Measurements from ENCODE around the gene SLC2A6. TPM values are rescaled to one million over a fixed set of nuclear protein-coding genes. Genes with fewer than 3 reads are reported as not detected.
A peak's percentile ranks its signal among the peaks of the same experiment; 100 is the strongest.

The SLC2A6 gene
- total RNA-seq = 1 to 10 TPM; 1.7 to 4.0 (median 3.6) TPM
- polyA plus RNA-seq = 3.7 TPM
- long read RNA-seq, donor 1, transcript SLC2A6-202 (10 exons, 2,528 nt) = major isoform, 6 of 29 reads
- long read RNA-seq, donor 1, partial matches to known transcripts = 12 of 29 reads
- long read RNA-seq, donor 1, other reads (novel, unspliced or antisense) = 9 of 29 reads
- long read RNA-seq, donor 2, partial matches to known transcripts = 2 of 9 reads
- long read RNA-seq, donor 2, other reads (novel, unspliced or antisense) = 2 of 9 reads
- long read RNA-seq, donor 3, transcript SLC2A6-202 (10 exons, 2,528 nt) = major isoform, 20 of 72 reads
- long read RNA-seq, donor 3, transcript SLC2A6-201 (9 exons, 2,301 nt) = minor isoform, 14 of 72 reads
- long read RNA-seq, donor 3, partial matches to known transcripts = 17 of 72 reads
- long read RNA-seq, donor 3, other reads (novel, unspliced or antisense) = 21 of 72 reads
- long read RNA-seq, donor 4, transcript SLC2A6-201 (9 exons, 2,301 nt) = major isoform, 5 of 9 reads
- long read RNA-seq, donor 4, partial matches to known transcripts = 2 of 9 reads
- long read RNA-seq, donor 4, other reads (novel, unspliced or antisense) = 2 of 9 reads

GRCh38 chr9:133478851-133479711 is at the start of gene SLC2A6:
Gene SLC2A6 (minus strand): TSS chr9:133479099. CDS start chr9:133479059, 40 bp downstream.
- peak; percentile 98 for ATAC-seq
- Histone ChIP-seq H3K4me3 (ENCODE audit: low read length) (peak within 1 kb of the TSS; percentile 53), H3K4me1 (ENCODE audit: control insufficient read depth, insufficient read depth, low read length) (no peaks in the 10 kb centered on the region), H3K9me3 (ENCODE audit: control insufficient read depth, low read length) (no peaks in the 10 kb centered on the region), H3K27me3 (ENCODE audit: control insufficient read depth, insufficient read depth) (no peaks in the 10 kb centered on the region), H3K27ac (ENCODE audit: low read length) (peak within 1 kb of the TSS; percentile 9)
- intact Hi-C loops (cut with DNase I) = no loop called here
- WGBS = under 1% methylated on average over 84 of the region's 84 CpGs
- DNase-seq = peak; percentile 92 to 96 (median 95)

GRCh38 chr9:133528001-133528875 is 49.3 kb upstream of the SLC2A6 start:
- no peak overlapping the region for H3K4me3 ChIP-seq (ENCODE audit: low read length)

GRCh38 chr9:133527444-133527920 is 48.6 kb upstream of the SLC2A6 start:
- no peaks in the 10 kb centered on the region for H3K27me3 ChIP-seq (ENCODE audit: control insufficient read depth, insufficient read depth)
- H3K4me1 ChIP-seq (ENCODE audit: control insufficient read depth, insufficient read depth, low read length) = peaks cover 6% of the 10 kb centered on the region
- DNase-seq (peak; percentile 75 to 94 (median 93)), ATAC-seq (peak; percentile 74 to 85)
- H3K9me3 ChIP-seq (ENCODE audit: control insufficient read depth, low read length) = no peaks in the 10 kb centered on the region
- intact Hi-C loops (cut with DNase I) = no loop called here
- H3K4me3 ChIP-seq (ENCODE audit: low read length) = no peak overlapping the region
- 12% methylated on average over 18 of the region's 18 CpGs for WGBS
- no peak overlapping the region for H3K27ac ChIP-seq (ENCODE audit: low read length)

More at GRCh38 chr9:133528001-133528875, 49.3 kb upstream of the SLC2A6 start:
- DNase-seq (no peak), ATAC-seq (peak in 1 of 2 donors; percentile 5)
- no peaks in the 10 kb centered on the region for H3K9me3 ChIP-seq (ENCODE audit: control insufficient read depth, low read length)
- peak overlapping the region; percentile 5 for H3K27ac ChIP-seq (ENCODE audit: low read length)
- H3K27me3 ChIP-seq (ENCODE audit: control insufficient read depth, insufficient read depth) = no peaks in the 10 kb centered on the region
- intact Hi-C loops (cut with DNase I) = no loop called here
- peaks cover 6% of the 10 kb centered on the region for H3K4me1 ChIP-seq (ENCODE audit: control insufficient read depth, insufficient read depth, low read length)
- 66% methylated on average over 22 of the region's 22 CpGs for WGBS

GRCh38 chr9:133526721-133527321 is 47.9 kb upstream of the SLC2A6 start:
- peak in 2 of 3 donors; percentile 68 to 75 for DNase-seq
- intact Hi-C loops (cut with DNase I) = no loop called here
- no peaks in the 10 kb centered on the region for H3K27me3 ChIP-seq (ENCODE audit: control insufficient read depth, insufficient read depth)
- no peaks in the 10 kb centered on the region for H3K9me3 ChIP-seq (ENCODE audit: control insufficient read depth, low read length)
- ATAC-seq = peak; percentile 24 to 53
- H3K27ac ChIP-seq (ENCODE audit: low read length) = no peak overlapping the region
- H3K4me1 ChIP-seq (ENCODE audit: control insufficient read depth, insufficient read depth, low read length) = peaks cover 6% of the 10 kb centered on the region
- WGBS = 37% methylated on average over 21 of the region's 21 CpGs
- no peak overlapping the region for H3K4me3 ChIP-seq (ENCODE audit: low read length)

GRCh38 chr9:133525677-133526076 is 46.8 kb upstream of the SLC2A6 start:
- Histone ChIP-seq H3K27ac (ENCODE audit: low read length) (no peak overlapping the region), H3K4me1 (ENCODE audit: control insufficient read depth, insufficient read depth, low read length) (peaks cover 6% of the 10 kb centered on the region), H3K4me3 (ENCODE audit: low read length) (no peak overlapping the region), H3K9me3 (ENCODE audit: control insufficient read depth, low read length) (no peaks in the 10 kb centered on the region), H3K27me3 (ENCODE audit: control insufficient read depth, insufficient read depth) (no peaks in the 10 kb centered on the region)
- intact Hi-C loops (cut with DNase I) = no loop called here
- ATAC-seq = no peak
- peak; percentile 4 to 60 (median 33) for DNase-seq
- 61% methylated on average over 8 of the region's 8 CpGs for WGBS

GRCh38 chr9:133524679-133525228 is 45.9 kb upstream of the SLC2A6 start, which contains the start of gene MYMK:
Gene MYMK (minus strand): TSS chr9:133524959. CDS start chr9:133524844, 115 bp downstream.
- no peaks in the 10 kb centered on the region for H3K27me3 ChIP-seq (ENCODE audit: control insufficient read depth, insufficient read depth)

GRCh38 chr9:133524146-133524545 is 45.2 kb upstream of the SLC2A6 start:
- Histone ChIP-seq H3K4me3 (ENCODE audit: low read length) (no peak overlapping the region), H3K27ac (ENCODE audit: low read length) (no peak overlapping the region), H3K9me3 (ENCODE audit: control insufficient read depth, low read length) (no peaks in the 10 kb centered on the region), H3K27me3 (ENCODE audit: control insufficient read depth, insufficient read depth) (no peaks in the 10 kb centered on the region), H3K4me1 (ENCODE audit: control insufficient read depth, insufficient read depth, low read length) (peaks cover 6% of the 10 kb centered on the region)
- ATAC-seq (no peak), DNase-seq (peak in 2 of 3 donors; percentile 17 to 33)
- WGBS = 86% methylated on average over 5 of the region's 5 CpGs
- intact Hi-C loops (cut with DNase I) = no loop called here

More at GRCh38 chr9:133524679-133525228, 45.9 kb upstream of the SLC2A6 start, which contains the start of gene MYMK:
- WGBS = 96% methylated on average over 17 of the region's 17 CpGs
- ATAC-seq (no peak), DNase-seq (peak in 2 of 3 donors; percentile 20 to 47)
- Histone ChIP-seq H3K4me1 (ENCODE audit: control insufficient read depth, insufficient read depth, low read length) (peaks cover 6% of the 10 kb centered on the region), H3K4me3 (ENCODE audit: low read length) (no peak within 1 kb of the TSS), H3K27ac (ENCODE audit: low read length) (no peak within 1 kb of the TSS), H3K9me3 (ENCODE audit: control insufficient read depth, low read length) (no peaks in the 10 kb centered on the region)
- intact Hi-C loops (cut with DNase I) = no loop called here

GRCh38 chr9:133523106-133523505 is 44.2 kb upstream of the SLC2A6 start:
- Histone ChIP-seq H3K4me1 (ENCODE audit: control insufficient read depth, insufficient read depth, low read length) (peaks cover 6% of the 10 kb centered on the region), H3K4me3 (ENCODE audit: low read length) (no peak overlapping the region), H3K9me3 (ENCODE audit: control insufficient read depth, low read length) (no peaks in the 10 kb centered on the region), H3K27ac (ENCODE audit: low read length) (no peak overlapping the region), H3K27me3 (ENCODE audit: control insufficient read depth, insufficient read depth) (no peaks in the 10 kb centered on the region)
- peak in 2 of 3 donors; percentile 20 to 21 for DNase-seq
- ATAC-seq = no peak
- intact Hi-C loops (cut with DNase I) = no loop called here
- WGBS = 88% methylated on average over 8 of the region's 8 CpGs

GRCh38 chr9:133522073-133522910 is 43.4 kb upstream of the SLC2A6 start:
- 84% methylated on average over 14 of the region's 14 CpGs for WGBS
- intact Hi-C loops (cut with DNase I) = no loop called here
- no peak for ATAC-seq
- DNase-seq = peak; percentile 14 to 64 (median 44)
- Histone ChIP-seq H3K27me3 (ENCODE audit: control insufficient read depth, insufficient read depth) (no peaks in the 10 kb centered on the region), H3K9me3 (ENCODE audit: control insufficient read depth, low read length) (no peaks in the 10 kb centered on the region), H3K27ac (ENCODE audit: low read length) (no peak overlapping the region), H3K4me3 (ENCODE audit: low read length) (no peak overlapping the region), H3K4me1 (ENCODE audit: control insufficient read depth, insufficient read depth, low read length) (peaks cover 2% of the 10 kb centered on the region)
